Keratinocyte (primary cell): Measurements from ENCODE around the gene SORL1. TPM values are rescaled to one million over a fixed set of nuclear protein-coding genes. Genes with fewer than 3 reads are reported as not detected.

Source experiments
- DNase-seq: peaks from one replicate; pipeline ENCODE4 v3.0.0-alpha.2; 2011; ENCODE audit warnings: low read depth, missing footprints, low spot score
- FAIRE-seq: peaks from 2 replicates; lab custom pipeline; 2011; peaks lifted over from hg19 to GRCh38; lab: Jason Lieb, UNC
- H2AFZ ChIP-seq: 2 replicates; pipeline ENCODE4 v1.6.0; 2012; ENCODE audit warnings: low read length, control low read depth, inconsistent platforms; ENCODE audit not compliant: control insufficient read depth
- H3K27ac ChIP-seq: 2 replicates; pipeline ENCODE4 v1.5.1; 2011; ENCODE audit warnings: low read length; ENCODE audit not compliant: control insufficient read depth, insufficient read depth
- H3K27me3 ChIP-seq: 3 replicates; pipeline ENCODE4 v1.6.0; 2011; ENCODE audit warnings: low read length; ENCODE audit not compliant: control insufficient read depth, insufficient read depth; ENCODE audit errors: extremely low read depth
- H3K36me3 ChIP-seq, 2 experiments: 2 replicates in 1 of 2; 3 replicates in 1 of 2; pipeline ENCODE4 v1.5.1; 2011; ENCODE audit warnings: low read length in 2 of 2, mild to moderate bottlenecking in 1 of 2; ENCODE audit not compliant: control insufficient read depth in 2 of 2, insufficient read depth in 2 of 2; ENCODE audit errors: extremely low read depth in 1 of 2
- H3K4me1 ChIP-seq: 3 replicates; pipeline ENCODE4 v1.5.1; 2011; ENCODE audit warnings: low read length; ENCODE audit not compliant: control insufficient read depth, insufficient read depth; ENCODE audit errors: extremely low read depth
- H3K4me2 ChIP-seq: 3 replicates; pipeline ENCODE4 v1.6.0; 2011; ENCODE audit warnings: low read depth, low read length; ENCODE audit not compliant: control insufficient read depth, insufficient read depth; ENCODE audit errors: extremely low read depth
- H3K4me3 ChIP-seq, 3 experiments: fragments of 200-600 bp in 1 of 3; sonication (generic) in 1 of 3; 2 replicates in 2 of 3; 3 replicates in 1 of 3; pipeline ENCODE4 v1.5.1; 2011 to 2016; ENCODE audit warnings: low read length in 3 of 3, mild to moderate bottlenecking in 3 of 3, control low read depth in 2 of 3, inconsistent platforms in 1 of 3, low read depth in 1 of 3, mixed read lengths in 1 of 3, mixed run types in 1 of 3, moderate library complexity in 1 of 3; ENCODE audit not compliant: control insufficient read depth in 2 of 3, insufficient read depth in 2 of 3; ENCODE audit errors: extremely low read depth in 1 of 3
- H3K79me2 ChIP-seq: 2 replicates; pipeline ENCODE4 v1.6.0; 2012; ENCODE audit warnings: low read length; ENCODE audit not compliant: control insufficient read depth, insufficient read depth
- H3K9ac ChIP-seq: 3 replicates; pipeline ENCODE4 v1.6.0; 2011; ENCODE audit warnings: low read length; ENCODE audit not compliant: control insufficient read depth, insufficient read depth; ENCODE audit errors: extremely low read depth
- H3K9me1 ChIP-seq: 3 replicates; pipeline ENCODE4 v1.6.0; 2011; ENCODE audit warnings: low read length; ENCODE audit not compliant: control insufficient read depth, insufficient read depth; ENCODE audit errors: extremely low read depth
- H3K9me3 ChIP-seq: 2 replicates; pipeline ENCODE4 v1.5.1; 2012; ENCODE audit warnings: low read depth, low read length; ENCODE audit not compliant: control insufficient read depth
- H4K20me1 ChIP-seq: 3 replicates; pipeline ENCODE4 v1.6.0; 2011; ENCODE audit warnings: low read length; ENCODE audit not compliant: control insufficient read depth, insufficient read depth; ENCODE audit errors: extremely low read depth
- EZH2 ChIP-seq: IDR thresholded peaks from one replicate; pipeline ENCODE4 v1.6.1; 2012; ENCODE audit warnings: inconsistent platforms, mild to moderate bottlenecking, low read length, moderate library complexity
- dilution Hi-C: fragments of 300-500 bp; cut with MboI; formaldehyde crosslinking; loops from one replicate; pipeline ENCODE4 v1.7.0; 2020; ENCODE audit warnings: low sequenced_read_pairs; ENCODE audit not compliant: extremely low pct_ligation_motif_present
- polyA plus RNA-seq, 5 experiments: library from polyadenylated mRNA; depleted of rRNA in 3 of 5; stranded (reverse) in 3 of 5; stranded (forward) in 1 of 5; unstranded in 1 of 5; fragments of >200 nt; gene quantifications; 1 replicate in 1 of 5; 2 replicates in 3 of 5; 3 replicates in 1 of 5; pipeline versions ENCODE4 v1.2.1 to v1.2.3, GENCODE V29; 2011 to 2012; ENCODE audit warnings: missing spikeins in 2 of 5, low read depth in 1 of 5, low replicate concordance in 1 of 5
- TF ChIP-seq, protein P1 (sequence below), 3 experiments: IDR thresholded peaks in 1 of 3; conservative IDR thresholded peaks in 1 of 3; optimal IDR thresholded peaks in 1 of 3; 2 replicates in 2 of 3; 3 replicates in 1 of 3; pipeline versions ENCODE3 to v1.5.1; 2011; ENCODE audit warnings: low read length in 3 of 3, mild to moderate bottlenecking in 3 of 3, moderate library complexity in 2 of 3, control low read depth in 1 of 3, inconsistent platforms in 1 of 3; ENCODE audit not compliant: insufficient read depth in 2 of 3; ENCODE audit errors: extremely low read depth in 1 of 3

Gene SORL1
- polyA plus RNA-seq, 1 donor (not counting 4 experiments of a cell fraction or from before 2014, with no cell fraction given), result 38.9 TPM

DNA sequence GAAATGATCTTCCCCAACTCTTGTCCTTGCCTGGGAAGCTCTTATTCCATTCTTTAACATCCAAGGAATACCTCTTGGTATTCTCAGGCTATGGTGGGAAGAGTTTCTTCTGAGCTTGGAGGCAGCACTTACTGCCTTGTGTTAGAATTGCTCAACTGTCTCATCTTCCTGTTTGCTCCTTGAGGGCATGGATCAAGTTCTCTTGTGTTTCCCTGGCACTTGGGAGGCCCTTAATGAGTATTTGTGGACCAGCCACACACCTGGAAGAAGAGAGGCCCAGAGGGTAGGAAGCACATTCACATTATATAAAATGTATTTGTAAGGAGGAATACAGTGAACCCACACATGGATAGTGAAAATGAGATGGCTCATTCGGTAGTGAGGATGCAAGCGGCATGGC lies 4.0 kb downstream of the SORL1 start:
- Histone ChIP-seq H4K20me1 (no peaks in the 10 kb centered on the region), H3K9me1 (no peaks in the 10 kb centered on the region), H3K79me2 (peaks cover 4% of the 10 kb centered on the region), H3K9ac (no peak overlapping the region), H3K4me3 (no peak overlapping the region), H3K4me1 (peaks cover 18% of the 10 kb centered on the region), H3K4me2 (no peak overlapping the region), H3K27ac (no peak overlapping the region), H3K27me3 (no peaks in the 10 kb centered on the region), H2AFZ (no peak overlapping the region), H3K36me3 (no peaks in the 10 kb centered on the region), H3K9me3 (no peaks in the 10 kb centered on the region)
- TF ChIP-seq, protein P1, sequence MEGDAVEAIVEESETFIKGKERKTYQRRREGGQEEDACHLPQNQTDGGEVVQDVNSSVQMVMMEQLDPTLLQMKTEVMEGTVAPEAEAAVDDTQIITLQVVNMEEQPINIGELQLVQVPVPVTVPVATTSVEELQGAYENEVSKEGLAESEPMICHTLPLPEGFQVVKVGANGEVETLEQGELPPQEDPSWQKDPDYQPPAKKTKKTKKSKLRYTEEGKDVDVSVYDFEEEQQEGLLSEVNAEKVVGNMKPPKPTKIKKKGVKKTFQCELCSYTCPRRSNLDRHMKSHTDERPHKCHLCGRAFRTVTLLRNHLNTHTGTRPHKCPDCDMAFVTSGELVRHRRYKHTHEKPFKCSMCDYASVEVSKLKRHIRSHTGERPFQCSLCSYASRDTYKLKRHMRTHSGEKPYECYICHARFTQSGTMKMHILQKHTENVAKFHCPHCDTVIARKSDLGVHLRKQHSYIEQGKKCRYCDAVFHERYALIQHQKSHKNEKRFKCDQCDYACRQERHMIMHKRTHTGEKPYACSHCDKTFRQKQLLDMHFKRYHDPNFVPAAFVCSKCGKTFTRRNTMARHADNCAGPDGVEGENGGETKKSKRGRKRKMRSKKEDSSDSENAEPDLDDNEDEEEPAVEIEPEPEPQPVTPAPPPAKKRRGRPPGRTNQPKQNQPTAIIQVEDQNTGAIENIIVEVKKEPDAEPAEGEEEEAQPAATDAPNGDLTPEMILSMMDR (optimal IDR thresholded peaks at IDR 0.05 in 1 of 3, IDR thresholded peaks at IDR 0.05 in 1 of 3, conservative IDR thresholded peaks at IDR 0.05 in 1 of 3; ENCODE audit: extremely low read depth in 1 of 3, insufficient read depth in 2 of 3, low read length in 3 of 3), result no peak
- TF ChIP-seq EZH2, result no peak
- dilution Hi-C loops, result no loop called here
- FAIRE-seq (no peak), DNase-seq (no peak)

DNA sequence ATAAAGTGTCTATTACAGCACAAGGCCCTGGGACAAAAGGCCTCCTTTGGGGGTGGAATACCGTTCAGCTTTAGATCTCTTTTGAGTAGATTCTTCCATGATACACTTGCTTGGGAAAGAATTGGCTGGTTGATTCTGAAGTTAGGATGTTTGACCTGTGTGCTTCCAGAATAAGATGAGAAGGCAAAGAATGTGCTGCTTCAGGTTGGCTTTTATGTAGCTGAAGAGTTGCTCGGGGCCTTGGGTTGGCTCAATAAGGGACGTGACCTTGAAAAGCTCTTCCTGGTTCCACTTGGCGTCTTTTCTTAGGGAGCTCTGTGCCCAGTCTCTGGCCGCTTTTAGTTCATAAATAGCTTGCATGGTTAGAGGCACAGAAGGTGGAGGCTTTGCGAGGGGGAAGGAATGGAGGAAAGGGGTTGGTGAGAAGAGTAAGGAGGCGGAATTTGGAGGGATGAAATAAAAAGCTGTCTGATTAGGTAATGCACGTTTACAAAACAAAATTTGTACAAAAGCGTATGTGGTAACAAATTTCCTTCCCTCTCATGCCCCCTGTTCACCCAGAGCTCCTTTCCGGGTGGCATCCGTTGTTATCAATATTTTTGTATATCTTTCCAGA lies 4.8 kb downstream of the SORL1 start:
- DNase-seq (no peak), FAIRE-seq (no peak)
- no peak overlapping the region for H3K4me2 ChIP-seq
- dilution Hi-C loops, result no loop called here
- peaks cover 4% of the 10 kb centered on the region for H3K79me2 ChIP-seq
- TF ChIP-seq, protein P1 (optimal IDR thresholded peaks at IDR 0.05 in 1 of 3, IDR thresholded peaks at IDR 0.05 in 1 of 3, conservative IDR thresholded peaks at IDR 0.05 in 1 of 3; ENCODE audit: extremely low read depth in 1 of 3, insufficient read depth in 2 of 3, low read length in 3 of 3), result no peak
- H3K4me1 ChIP-seq, result peaks cover 12% of the 10 kb centered on the region
- H4K20me1 ChIP-seq, result no peaks in the 10 kb centered on the region
- H2AFZ ChIP-seq, result no peak overlapping the region
- H3K27me3 ChIP-seq, result no peaks in the 10 kb centered on the region
- H3K4me3 ChIP-seq, result no peak overlapping the region
- no peak overlapping the region for H3K27ac ChIP-seq
- no peak overlapping the region for H3K9ac ChIP-seq
- H3K36me3 ChIP-seq, result no peaks in the 10 kb centered on the region
- H3K9me3 ChIP-seq, result no peaks in the 10 kb centered on the region
- H3K9me1 ChIP-seq, result no peaks in the 10 kb centered on the region
